Stomach (tissue), 9 donors: ENCODE results near the gene IL6ST. TPM values are rescaled to one million over a fixed set of nuclear protein-coding genes. Genes with fewer than 3 reads are reported as not detected.

Experiments used
- DNase-seq, 2 donors: peaks; one replicate each; pipeline versions ENCODE4 v3.0.0 to v3.0.0-alpha.2; 2013 to 2019
- H3K27ac ChIP-seq, 5 donors: fragments of 200-600 bp in 4 of 5; sonication (generic) in 4 of 5; one replicate each; pipeline ENCODE4 v1.5.1; 2013 to 2019; ENCODE audit warnings: mild to moderate bottlenecking in 1 of 5, moderate library complexity in 1 of 5
- H3K27me3 ChIP-seq, 3 donors: fragments of 200-600 bp; sonication (generic); one replicate each; pipeline ENCODE4 v1.5.1; 2017 to 2019; ENCODE audit warnings: mixed run types in 1 of 3
- H3K36me3 ChIP-seq, 4 donors: fragments of 200-600 bp; sonication (generic); 1 replicate in 3 of 4; 2 replicates in 1 of 4; pipeline ENCODE4 v1.5.1; 2016 to 2019
- H3K4me1 ChIP-seq, 4 donors: fragments of 200-600 bp; sonication (generic); one replicate each; pipeline ENCODE4 v1.5.1; 2016 to 2019
- H3K4me3 ChIP-seq, 4 donors: fragments of 200-600 bp; sonication (generic) in 3 of 4; one replicate each; pipeline ENCODE4 v1.5.1; 2016 to 2019; ENCODE audit warnings: mild to moderate bottlenecking in 1 of 4
- H3K9me3 ChIP-seq, 4 donors: fragments of 200-600 bp; sonication (generic); one replicate each; pipeline ENCODE4 v1.5.1; 2016 to 2019
- CTCF ChIP-seq, 7 experiments: fragments of 450-650 bp in 4 of 7; fragments of 200-600 bp in 3 of 7; sonication (generic) in 3 of 7; IDR thresholded peaks; one replicate each; pipeline ENCODE4 v1.5.1; 2016 to 2019; ENCODE audit warnings: antibody characterized with exemption in 7 of 7, control low read depth in 2 of 7, mild to moderate bottlenecking in 1 of 7
- EP300 ChIP-seq: sonication (generic); formaldehyde crosslinking; IDR thresholded peaks from one replicate; pipeline ENCODE4 v1.6.1; 2017; ENCODE audit warnings: antibody characterized with exemption
- POLR2A ChIP-seq, 4 donors: fragments of 450-650 bp; IDR thresholded peaks; one replicate each; pipeline ENCODE4 v1.6.1; 2016; ENCODE audit warnings: antibody characterized with exemption in 4 of 4, control low read depth in 2 of 4, mild to moderate bottlenecking in 1 of 4, moderate library complexity in 1 of 4
- POLR2AphosphoS5 ChIP-seq, 3 donors: sonication (generic); formaldehyde crosslinking; IDR thresholded peaks; one replicate each; pipeline ENCODE4 v1.6.1; 2016; ENCODE audit warnings: antibody characterized with exemption in 3 of 3
- WGBS, 5 donors: extraction: QIAGEN DNeasy Blood & Tissue Kit in 3 of 5; methylation state at CpG; one replicate each; pipeline versions ENCODE4 v1.1.5 to v1.1.7; 2013 to 2018; 5-methylcytosine and 5-hydroxymethylcytosine counted together
- intact Hi-C: fragments of 100-400 bp; cut with DNase I; formaldehyde crosslinking; loops from one replicate; pipeline ENCODE4 v1.15.1; 2023; ENCODE audit warnings: low total_unique reads
- polyA plus RNA-seq, 3 donors: library from polyadenylated mRNA; stranded (reverse); fragments of 200-250 nt; gene quantifications; one replicate each; pipeline ENCODE4 v1.2.3, GENCODE V29; 2013
- total RNA-seq, 5 donors: library from RNA; depleted of rRNA; stranded (reverse); fragments of >200 nt; gene quantifications; one replicate each; pipeline versions ENCODE4 v1.1.0 to v1.2.3, GENCODE V29; 2014 to 2016
- donor health status: healthy with polysubstance abuse.
- donor health status: Bipolar disorder and iron deficiency.
- donor health status: healthy.

Gene IL6ST
- total and polyA plus RNA-seq, 8 donors, result 18.5 to 466 (median 53.6) TPM

GRCh38 chr5:55896663-55897062 lies 98.1 kb downstream of the IL6ST start:
- Histone ChIP-seq H3K27me3 (no peaks in the 10 kb centered on the region), H3K27ac (no peak overlapping the region), H3K4me3 (no peak overlapping the region), H3K9me3 (no peaks in the 10 kb centered on the region), H3K36me3 (no peaks in the 10 kb centered on the region), H3K4me1 (no peaks in the 10 kb centered on the region)
- 79 to 96% (median 83%) methylated on average over 2 of the region's 2 CpGs; no CpG with 5 or more reads in 1 of the 5 donors for WGBS, 5 donors
- intact Hi-C loops, result no loop called here
- TF ChIP-seq EP300 (no peak), POLR2A (IDR thresholded peaks at IDR 0.05) (no peak), CTCF (IDR thresholded peaks at IDR 0.05) (no peak), POLR2AphosphoS5 (IDR thresholded peaks at IDR 0.05) (no peak)
- no peak for DNase-seq

GRCh38 chr5:55896238-55896637 lies 98.5 kb downstream of the IL6ST start:
- TF ChIP-seq POLR2AphosphoS5 (IDR thresholded peaks at IDR 0.05) (no peak), POLR2A (IDR thresholded peaks at IDR 0.05) (no peak), EP300 (no peak), CTCF (IDR thresholded peaks at IDR 0.05) (no peak)

DNA sequence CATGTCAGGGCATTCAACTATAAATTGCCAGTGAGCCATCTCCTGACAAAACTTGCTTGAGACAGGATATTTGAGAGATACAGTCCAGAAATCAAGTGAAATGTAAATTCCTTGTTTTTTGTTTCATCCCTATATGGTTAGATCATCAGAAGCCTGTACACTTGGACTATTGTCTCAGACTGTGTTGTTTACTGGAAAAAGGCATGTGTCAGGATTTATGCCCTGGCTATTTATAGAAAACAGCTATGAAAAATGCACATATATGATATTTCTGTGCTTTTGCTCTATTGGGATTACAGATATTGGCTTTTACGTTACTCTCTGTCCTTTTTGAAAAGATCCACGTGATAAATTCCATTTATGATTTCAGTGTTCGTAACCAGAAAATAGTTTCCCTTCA lies 99.4 kb downstream of the IL6ST start:
- no peak overlapping the region for H3K4me3 ChIP-seq
- DNase-seq, result no peak
- TF ChIP-seq POLR2AphosphoS5 (IDR thresholded peaks at IDR 0.05), result no peak
- TF ChIP-seq CTCF (IDR thresholded peaks at IDR 0.05), result no peak
- no peak for TF ChIP-seq EP300
- TF ChIP-seq POLR2A (IDR thresholded peaks at IDR 0.05), result no peak
- H3K27me3 ChIP-seq, result no peaks in the 10 kb centered on the region
- H3K36me3 ChIP-seq, result no peaks in the 10 kb centered on the region
- no peak overlapping the region for H3K27ac ChIP-seq
- intact Hi-C loops, result no loop called here
- H3K4me1 ChIP-seq, result no peaks in the 10 kb centered on the region
- 92 to 96% (median 95%) methylated on average over 3 of the region's 3 CpGs for WGBS, 5 donors
- H3K9me3 ChIP-seq, result no peaks in the 10 kb centered on the region

More at GRCh38 chr5:55896238-55896637, 98.5 kb downstream of the IL6ST start:
- H3K4me1 ChIP-seq, result no peaks in the 10 kb centered on the region
- H3K9me3 ChIP-seq, result no peaks in the 10 kb centered on the region
- no peak overlapping the region for H3K27ac ChIP-seq
- no peaks in the 10 kb centered on the region for H3K27me3 ChIP-seq
- WGBS, 5 donors, result 97 to 100% (median 99%) methylated on average over 2 of the region's 2 CpGs
- no peak overlapping the region for H3K4me3 ChIP-seq
- no peak for DNase-seq
- H3K36me3 ChIP-seq, result no peaks in the 10 kb centered on the region
- intact Hi-C loops, result no loop called here

DNA sequence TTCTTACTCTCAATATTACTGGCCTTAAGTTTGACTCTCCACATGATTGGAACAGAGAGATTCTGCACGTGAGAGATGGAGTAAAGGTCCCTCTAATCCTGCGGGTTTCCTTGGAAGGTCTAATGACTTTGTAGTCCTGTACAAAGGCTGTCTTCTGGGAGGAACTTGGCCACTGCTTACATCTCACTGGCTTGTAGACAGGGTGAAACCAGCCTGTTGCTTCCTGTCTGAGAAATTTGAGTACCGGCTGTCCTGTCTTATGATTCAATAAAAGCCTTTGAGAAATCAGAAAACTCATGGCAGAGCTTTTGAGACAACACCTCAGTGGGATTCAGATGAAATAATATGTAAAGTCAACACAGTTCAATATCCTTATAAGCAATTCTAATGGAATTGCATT lies 100.6 kb downstream of the IL6ST start:
- H3K4me1 ChIP-seq, result no peaks in the 10 kb centered on the region
- no peaks in the 10 kb centered on the region for H3K9me3 ChIP-seq
- no peak overlapping the region for H3K27ac ChIP-seq
- TF ChIP-seq POLR2A (IDR thresholded peaks at IDR 0.05) (no peak), POLR2AphosphoS5 (IDR thresholded peaks at IDR 0.05) (no peak), CTCF (IDR thresholded peaks at IDR 0.05) (no peak), EP300 (no peak)
- no peak for DNase-seq
- no peaks in the 10 kb centered on the region for H3K36me3 ChIP-seq
- no peaks in the 10 kb centered on the region for H3K27me3 ChIP-seq
- intact Hi-C loops, result no loop called here
- 69 to 82% (median 71%) methylated on average over 3 of the region's 3 CpGs for WGBS, 5 donors
- H3K4me3 ChIP-seq, result no peak overlapping the region
